Amniotic epithelial cell (primary cell): ENCODE data around the gene SUPT4H1.
"Not testable (repeated sequence)": the region's sequence is repeated elsewhere in the genome, so short reads cannot be mapped to it uniquely, and the experiment has no call there.

Source experiments
- DNase-seq: peaks from one replicate; pipeline ENCODE4 v3.0.0-alpha.2; 2010; ENCODE audit warnings: low read depth

Gene SUPT4H1

GRCh38 chr17:58363457-58364185 is 11.6 kb upstream of the SUPT4H1 start:
- DNase-seq = no peak

GRCh38 chr17:58362368-58363014 is 10.5 kb upstream of the SUPT4H1 start:
- no peak for DNase-seq

- DNase-seq = no peak
Measured at GRCh38 chr17:58360296-58361063, 8.5 kb upstream of the SUPT4H1 start.

GRCh38 chr17:58358408-58359172 is 6.6 kb upstream of the SUPT4H1 start:
- no peak for DNase-seq

- DNase-seq = no peak
Measured at GRCh38 chr17:58357312-58358297, 5.6 kb upstream of the SUPT4H1 start.

- no peak for DNase-seq
Measured at GRCh38 chr17:58356231-58356630, 4.2 kb upstream of the SUPT4H1 start.

GRCh38 chr17:58354541-58355216 is 2.7 kb upstream of the SUPT4H1 start:
- DNase-seq = no peak

- no peak for DNase-seq
Measured at GRCh38 chr17:58353389-58353825, 1.4 kb upstream of the SUPT4H1 start.

- DNase-seq = peak; percentile 56
Measured at GRCh38 chr17:58352596-58353388, 791 bp upstream of the SUPT4H1 start.

- no peak for DNase-seq
Measured at GRCh38 chr17:58351182-58351581, 819 bp downstream of the SUPT4H1 start.

GRCh38 chr17:58348038-58348437 is 4.0 kb downstream of the SUPT4H1 start:
- DNase-seq = no peak

- DNase-seq = no peak
Measured at GRCh38 chr17:58345500-58345899, 6.5 kb downstream of the SUPT4H1 start.

- DNase-seq = no peak
Measured at GRCh38 chr17:58344791-58345157, 7.2 kb downstream of the SUPT4H1 start.

GRCh38 chr17:58344047-58344790 is 7.8 kb downstream of the SUPT4H1 start:
- DNase-seq = no peak

- DNase-seq = no peak
Measured at GRCh38 chr17:58343131-58343530, 8.9 kb downstream of the SUPT4H1 start.

- DNase-seq = no peak
Measured at GRCh38 chr17:58341861-58342475, 10.0 kb downstream of the SUPT4H1 start.

GRCh38 chr17:58341136-58341860 is 10.7 kb downstream of the SUPT4H1 start:
- not testable (repeated sequence) for DNase-seq

GRCh38 chr17:58340405-58340876 is 11.6 kb downstream of the SUPT4H1 start:
- DNase-seq = no peak
